ENCODE data around the gene NRAP. TPM values are rescaled to one million over a fixed set of nuclear protein-coding genes. Genes with fewer than 3 reads are reported as not detected.

NRAP gene, protein sequence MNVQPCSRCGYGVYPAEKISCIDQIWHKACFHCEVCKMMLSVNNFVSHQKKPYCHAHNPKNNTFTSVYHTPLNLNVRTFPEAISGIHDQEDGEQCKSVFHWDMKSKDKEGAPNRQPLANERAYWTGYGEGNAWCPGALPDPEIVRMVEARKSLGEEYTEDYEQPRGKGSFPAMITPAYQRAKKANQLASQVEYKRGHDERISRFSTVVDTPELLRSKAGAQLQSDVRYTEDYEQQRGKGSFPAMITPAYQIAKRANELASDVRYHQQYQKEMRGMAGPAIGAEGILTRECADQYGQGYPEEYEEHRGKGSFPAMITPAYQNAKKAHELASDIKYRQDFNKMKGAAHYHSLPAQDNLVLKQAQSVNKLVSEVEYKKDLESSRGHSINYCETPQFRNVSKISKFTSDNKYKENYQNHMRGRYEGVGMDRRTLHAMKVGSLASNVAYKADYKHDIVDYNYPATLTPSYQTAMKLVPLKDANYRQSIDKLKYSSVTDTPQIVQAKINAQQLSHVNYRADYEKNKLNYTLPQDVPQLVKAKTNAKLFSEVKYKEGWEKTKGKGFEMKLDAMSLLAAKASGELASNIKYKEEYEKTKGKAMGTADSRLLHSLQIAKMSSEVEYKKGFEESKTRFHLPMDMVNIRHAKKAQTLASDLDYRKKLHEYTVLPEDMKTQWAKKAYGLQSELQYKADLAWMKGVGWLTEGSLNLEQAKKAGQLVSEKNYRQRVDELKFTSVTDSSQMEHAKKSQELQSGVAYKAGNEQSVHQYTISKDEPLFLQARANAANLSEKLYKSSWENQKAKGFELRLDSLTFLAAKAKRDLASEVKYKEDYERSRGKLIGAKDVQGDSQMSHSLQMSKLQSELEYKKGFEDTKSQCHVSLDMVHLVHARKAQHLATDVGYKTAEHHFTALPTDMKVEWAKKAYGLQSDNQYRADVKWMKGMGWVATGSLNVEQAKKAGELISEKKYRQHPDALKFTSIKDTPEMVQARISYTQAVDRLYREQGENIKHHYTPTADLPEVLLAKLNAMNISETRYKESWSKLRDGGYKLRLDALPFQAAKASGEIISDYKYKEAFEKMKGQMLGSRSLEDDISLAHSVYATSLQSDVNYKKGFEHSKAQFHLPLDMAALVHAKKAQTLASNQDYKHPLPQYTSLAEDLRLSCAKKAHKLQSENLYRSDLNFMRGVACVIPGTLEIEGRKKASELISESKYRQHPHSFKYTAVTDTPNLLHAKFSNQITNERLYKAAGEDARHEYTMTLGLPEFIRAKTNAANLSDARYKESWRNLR (N-terminal part only)
- 0.08 TPM in 1 of 2 replicates, not detected in the other for polyA plus RNA-seq
- polyA minus RNA-seq: not detected in 2 replicates

DNA sequence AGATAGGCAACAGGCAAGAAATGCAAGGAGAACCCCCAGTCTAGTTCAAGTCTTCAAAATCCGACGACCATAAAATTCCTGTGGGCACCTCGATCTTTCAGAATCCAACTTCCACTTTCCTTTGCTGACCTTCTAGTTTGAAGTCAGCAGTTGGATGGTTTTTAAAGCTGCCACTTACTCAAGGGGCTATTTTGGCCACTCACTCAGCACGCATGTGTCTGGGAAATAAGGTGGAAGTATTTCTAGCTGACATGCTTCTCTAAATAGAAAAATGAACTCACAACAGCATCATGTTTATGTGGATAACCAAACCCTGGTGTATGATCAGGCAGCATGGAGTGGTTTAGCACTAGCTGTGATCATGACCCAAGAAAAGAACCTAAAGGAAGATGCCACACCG is at the start of gene NRAP:
Gene NRAP, minus strand, starts transcription at position 134 of the 400 bp plus-strand sequence. CDS start 159 bp downstream, outside the sequence.
- TF ChIP-seq TAF1 (IDR thresholded peaks at IDR 0.05; ENCODE audit: low read depth): no peak
- TF ChIP-seq POLR2AphosphoS5 (IDR thresholded peaks at IDR 0.05): no peak
- TF ChIP-seq MXI1 (conservative IDR thresholded peaks at IDR 0.05; ENCODE audit: poor library complexity, severe bottlenecking): no peak
- TF ChIP-seq, protein P1, sequence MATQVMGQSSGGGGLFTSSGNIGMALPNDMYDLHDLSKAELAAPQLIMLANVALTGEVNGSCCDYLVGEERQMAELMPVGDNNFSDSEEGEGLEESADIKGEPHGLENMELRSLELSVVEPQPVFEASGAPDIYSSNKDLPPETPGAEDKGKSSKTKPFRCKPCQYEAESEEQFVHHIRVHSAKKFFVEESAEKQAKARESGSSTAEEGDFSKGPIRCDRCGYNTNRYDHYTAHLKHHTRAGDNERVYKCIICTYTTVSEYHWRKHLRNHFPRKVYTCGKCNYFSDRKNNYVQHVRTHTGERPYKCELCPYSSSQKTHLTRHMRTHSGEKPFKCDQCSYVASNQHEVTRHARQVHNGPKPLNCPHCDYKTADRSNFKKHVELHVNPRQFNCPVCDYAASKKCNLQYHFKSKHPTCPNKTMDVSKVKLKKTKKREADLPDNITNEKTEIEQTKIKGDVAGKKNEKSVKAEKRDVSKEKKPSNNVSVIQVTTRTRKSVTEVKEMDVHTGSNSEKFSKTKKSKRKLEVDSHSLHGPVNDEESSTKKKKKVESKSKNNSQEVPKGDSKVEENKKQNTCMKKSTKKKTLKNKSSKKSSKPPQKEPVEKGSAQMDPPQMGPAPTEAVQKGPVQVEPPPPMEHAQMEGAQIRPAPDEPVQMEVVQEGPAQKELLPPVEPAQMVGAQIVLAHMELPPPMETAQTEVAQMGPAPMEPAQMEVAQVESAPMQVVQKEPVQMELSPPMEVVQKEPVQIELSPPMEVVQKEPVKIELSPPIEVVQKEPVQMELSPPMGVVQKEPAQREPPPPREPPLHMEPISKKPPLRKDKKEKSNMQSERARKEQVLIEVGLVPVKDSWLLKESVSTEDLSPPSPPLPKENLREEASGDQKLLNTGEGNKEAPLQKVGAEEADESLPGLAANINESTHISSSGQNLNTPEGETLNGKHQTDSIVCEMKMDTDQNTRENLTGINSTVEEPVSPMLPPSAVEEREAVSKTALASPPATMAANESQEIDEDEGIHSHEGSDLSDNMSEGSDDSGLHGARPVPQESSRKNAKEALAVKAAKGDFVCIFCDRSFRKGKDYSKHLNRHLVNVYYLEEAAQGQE (IDR thresholded peaks at IDR 0.05; ENCODE audit: borderline replicate concordance): no peak
- no peak for TF ChIP-seq EP300 (conservative IDR thresholded peaks at IDR 0.05; ENCODE audit: poor library complexity, severe bottlenecking)
- no peak for TF ChIP-seq RAD21 (conservative IDR thresholded peaks at IDR 0.05)
- no peak for TF ChIP-seq SMC3 (conservative IDR thresholded peaks at IDR 0.05; ENCODE audit: poor library complexity)
- TF ChIP-seq EZH2 (IDR thresholded peaks at IDR 0.05; ENCODE audit: borderline replicate concordance, insufficient read depth, low read length, poor library complexity, severe bottlenecking): no peak
- no peak within 1 kb of the TSS for H3K9ac ChIP-seq (ENCODE audit: low read length)

DNA sequence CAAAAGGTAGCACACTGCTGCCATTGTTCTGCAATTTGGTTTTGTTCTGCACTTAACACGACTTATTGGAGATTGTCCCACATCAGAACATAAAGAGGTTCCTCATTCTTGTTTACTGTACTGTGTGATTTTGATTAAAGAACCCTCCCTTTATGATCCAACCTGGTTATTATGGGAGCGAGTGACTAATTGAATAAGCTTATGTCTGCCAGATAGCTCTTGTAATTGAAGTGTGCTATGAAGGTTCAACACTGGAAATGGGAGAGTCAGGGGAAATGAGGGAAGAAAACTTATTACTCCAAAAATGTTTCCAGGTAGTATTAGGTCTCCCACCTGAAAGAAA is 49.8 kb upstream of the NRAP start:
- Histone ChIP-seq H3K27me3 (ENCODE audit: insufficient read depth, low read depth, low read length) (no peaks in the 10 kb centered on the region), H3K4me2 (ENCODE audit: low read length) (no peak overlapping the region), H3K27ac (ENCODE audit: low read length) (no peak overlapping the region), H3K9ac (ENCODE audit: low read length) (no peak overlapping the region), H3K79me2 (replicated peaks; ENCODE audit: insufficient read depth, low read length) (no peaks in the 10 kb centered on the region), H3F3A (ENCODE audit: insufficient read depth, low read length, poor library complexity, severe bottlenecking) (no peaks in the 10 kb centered on the region), H2AFZ (ENCODE audit: low read depth, low read length) (no peak overlapping the region), H3K9me2 (ENCODE audit: insufficient read depth, low read length) (no peaks in the 10 kb centered on the region), H3K4me3 (ENCODE audit: low read length) (no peak overlapping the region), H3K9me3 (ENCODE audit: low read length) (no peaks in the 10 kb centered on the region), H3K36me3 (ENCODE audit: insufficient read depth, low read length) (no peaks in the 10 kb centered on the region), H4K20me1 (ENCODE audit: insufficient read depth) (no peaks in the 10 kb centered on the region)
- TF ChIP-seq EZH2 (IDR thresholded peaks at IDR 0.05; ENCODE audit: borderline replicate concordance, insufficient read depth, low read length, poor library complexity, severe bottlenecking) (no peak), TAF1 (IDR thresholded peaks at IDR 0.05; ENCODE audit: low read depth) (no peak), POLR2AphosphoS5 (IDR thresholded peaks at IDR 0.05) (no peak), MXI1 (conservative IDR thresholded peaks at IDR 0.05; ENCODE audit: poor library complexity, severe bottlenecking) (no peak), EP300 (conservative IDR thresholded peaks at IDR 0.05; ENCODE audit: poor library complexity, severe bottlenecking) (no peak)
- TF ChIP-seq, protein P1 (IDR thresholded peaks at IDR 0.05; ENCODE audit: borderline replicate concordance): no peak

More for the DNA sequence above, at the start of gene NRAP:
- H3K9me2 ChIP-seq (ENCODE audit: insufficient read depth, low read length): no peaks in the 10 kb centered on the region
- H4K20me1 ChIP-seq (ENCODE audit: insufficient read depth): no peaks in the 10 kb centered on the region
- no peaks in the 10 kb centered on the region for H3K79me2 ChIP-seq (replicated peaks; ENCODE audit: insufficient read depth, low read length)
- no peaks in the 10 kb centered on the region for H3F3A ChIP-seq (ENCODE audit: insufficient read depth, low read length, poor library complexity, severe bottlenecking)
- H3K36me3 ChIP-seq (ENCODE audit: insufficient read depth, low read length): no peaks in the 10 kb centered on the region
- H3K27me3 ChIP-seq (ENCODE audit: insufficient read depth, low read depth, low read length): no peaks in the 10 kb centered on the region
- no peak within 1 kb of the TSS for H3K4me3 ChIP-seq (ENCODE audit: low read length)
- no peak within 1 kb of the TSS for H3K4me2 ChIP-seq (ENCODE audit: low read length)
- H2AFZ ChIP-seq (ENCODE audit: low read depth, low read length): no peak within 1 kb of the TSS
- H3K9me3 ChIP-seq (ENCODE audit: low read length): no peaks in the 10 kb centered on the region
- no peak within 1 kb of the TSS for H3K27ac ChIP-seq (ENCODE audit: low read length)

Measured in neural cell (in vitro differentiated cells).